ENCODE data around the gene DGKQ. TPM values are rescaled to one million over a fixed set of nuclear protein-coding genes. Genes with fewer than 3 reads are reported as not detected.

DGKQ gene
- total RNA-seq, 1 donor from 2014 or later: 5.1 TPM

- Histone ChIP-seq H3K27ac (no peak overlapping the region), H3K9ac (no peak overlapping the region), H3K4me2 (no peak overlapping the region), H3K27me3 (peaks cover 26% of the 10 kb centered on the region), H3F3A (ENCODE audit: low read depth) (no peaks in the 10 kb centered on the region), H3K79me2 (ENCODE audit: low read depth) (no peaks in the 10 kb centered on the region), H3K36me3 (no peaks in the 10 kb centered on the region), H3K9me3 (ENCODE audit: low read depth) (no peaks in the 10 kb centered on the region), H3K4me3 (no peak overlapping the region), H4K20me1 (ENCODE audit: low read depth) (peaks cover 10% of the 10 kb centered on the region), H2AFZ (replicated peaks) (no peak overlapping the region), H3K4me1 (peaks cover under 1% of the 10 kb centered on the region)
- H3K36me3 Mint-ChIP-seq: no peaks in the 10 kb centered on the region
- H3K4me3 Mint-ChIP-seq: no peak overlapping the region
- peaks cover 5% of the 10 kb centered on the region for H3K4me1 Mint-ChIP-seq
- H3K27me3 Mint-ChIP-seq (ENCODE audit: insufficient read depth, low read depth): peaks cover 14% of the 10 kb centered on the region
- H3K27ac Mint-ChIP-seq: no peak overlapping the region
- no peak for DNase-seq (ENCODE audit: low spot score)
- TF ChIP-seq EZH2 (IDR thresholded peaks at IDR 0.05) (no peak), EZH2phosphoT487 (IDR thresholded peaks at IDR 0.05) (no peak), CTCF (IDR thresholded peaks at IDR 0.05) (no peak)
- H3K9me3 Mint-ChIP-seq: no peaks in the 10 kb centered on the region
Observed at GRCh38 chr4:992297-993110, 19.1 kb upstream of the DGKQ start.

- Histone ChIP-seq H2AFZ (replicated peaks) (no peak overlapping the region), H4K20me1 (ENCODE audit: low read depth) (peaks cover 6% of the 10 kb centered on the region), H3K4me1 (no peaks in the 10 kb centered on the region), H3K36me3 (no peaks in the 10 kb centered on the region), H3K79me2 (ENCODE audit: low read depth) (no peaks in the 10 kb centered on the region), H3F3A (ENCODE audit: low read depth) (no peaks in the 10 kb centered on the region), H3K9me3 (ENCODE audit: low read depth) (no peaks in the 10 kb centered on the region), H3K4me2 (no peak overlapping the region), H3K27ac (no peak overlapping the region), H3K9ac (no peak overlapping the region), H3K27me3 (peaks cover 25% of the 10 kb centered on the region), H3K4me3 (no peak overlapping the region)
- TF ChIP-seq CTCF (IDR thresholded peaks at IDR 0.05) (no peak), EZH2 (IDR thresholded peaks at IDR 0.05) (no peak), EZH2phosphoT487 (IDR thresholded peaks at IDR 0.05) (no peak)
- H3K27me3 Mint-ChIP-seq (ENCODE audit: insufficient read depth, low read depth): peaks cover 11% of the 10 kb centered on the region
- H3K27ac Mint-ChIP-seq: no peak overlapping the region
- DNase-seq (ENCODE audit: low spot score): no peak
- no peak overlapping the region for H3K4me3 Mint-ChIP-seq
- H3K36me3 Mint-ChIP-seq: no peaks in the 10 kb centered on the region
- H3K9me3 Mint-ChIP-seq: no peaks in the 10 kb centered on the region
- H3K4me1 Mint-ChIP-seq: peaks cover 2% of the 10 kb centered on the region
Observed at GRCh38 chr4:991451-992296, 18.3 kb upstream of the DGKQ start.

GRCh38 chr4:990746-991367 is 17.5 kb upstream of the DGKQ start:
- H3K4me3 Mint-ChIP-seq: no peak overlapping the region
- H3K36me3 ChIP-seq: no peaks in the 10 kb centered on the region
- H3K27ac ChIP-seq: no peak overlapping the region

More at GRCh38 chr4:990746-991367, 17.5 kb upstream of the DGKQ start:
- Histone ChIP-seq H4K20me1 (ENCODE audit: low read depth) (peaks cover under 1% of the 10 kb centered on the region), H3K9me3 (ENCODE audit: low read depth) (no peaks in the 10 kb centered on the region), H3F3A (ENCODE audit: low read depth) (peaks cover 5% of the 10 kb centered on the region), H3K4me3 (no peak overlapping the region), H3K4me2 (no peak overlapping the region), H3K4me1 (peaks cover 5% of the 10 kb centered on the region), H3K27me3 (peaks cover 25% of the 10 kb centered on the region), H2AFZ (replicated peaks) (no peak overlapping the region), H3K79me2 (ENCODE audit: low read depth) (no peaks in the 10 kb centered on the region), H3K9ac (no peak overlapping the region)
- Mint-ChIP-seq H3K4me1 (peaks cover 5% of the 10 kb centered on the region), H3K27me3 (ENCODE audit: insufficient read depth, low read depth) (peaks cover 10% of the 10 kb centered on the region), H3K27ac (no peak overlapping the region), H3K36me3 (no peaks in the 10 kb centered on the region), H3K9me3 (no peaks in the 10 kb centered on the region)
- no peak for DNase-seq (ENCODE audit: low spot score)
- TF ChIP-seq CTCF (IDR thresholded peaks at IDR 0.05) (no peak), EZH2phosphoT487 (IDR thresholded peaks at IDR 0.05) (no peak), EZH2 (IDR thresholded peaks at IDR 0.05) (no peak)
